KMS-11 (cell line): Measurements from ENCODE around the gene SSBP2.

Experiments used
- H2AFZ ChIP-seq: fragments of 200-600 bp; sonication (generic); 2 replicates; pipeline ENCODE4 v1.6.1; 2016; ENCODE audit warnings: antibody characterized with exemption, mixed run types, low read depth
- H3K27ac ChIP-seq: fragments of 200-600 bp; sonication (generic); 2 replicates; pipeline ENCODE4 v1.6.1; 2016; ENCODE audit warnings: mild to moderate bottlenecking, mixed run types
- H3K27me3 ChIP-seq: fragments of 200-600 bp; sonication (generic); 2 replicates; pipeline ENCODE4 v1.6.1; 2017; ENCODE audit warnings: mild to moderate bottlenecking, low read depth, mixed run types, moderate library complexity; ENCODE audit not compliant: insufficient read depth
- H3K36me3 ChIP-seq: fragments of 200-600 bp; sonication (generic); 2 replicates; pipeline ENCODE4 v1.6.1; 2017; ENCODE audit warnings: mild to moderate bottlenecking, mixed run types; ENCODE audit not compliant: insufficient read depth
- H3K4me1 ChIP-seq: fragments of 200-600 bp; sonication (generic); 2 replicates; pipeline ENCODE4 v1.6.1; 2016; ENCODE audit warnings: mild to moderate bottlenecking, low read depth, mixed run types; ENCODE audit not compliant: poor library complexity, severe bottlenecking
- H3K4me2 ChIP-seq: fragments of 200-600 bp; sonication (generic); 2 replicates; pipeline ENCODE4 v1.7.0; 2016; ENCODE audit warnings: mild to moderate bottlenecking, mixed run types
- H3K4me3 ChIP-seq: fragments of 200-600 bp; sonication (generic); IDR thresholded peaks from 2 replicates; pipeline ENCODE4 v1.6.1; 2017; ENCODE audit warnings: low read depth, low read length, mixed read lengths; ENCODE audit not compliant: insufficient read depth
- H3K79me2 ChIP-seq: fragments of 200-600 bp; sonication (generic); 2 replicates; pipeline ENCODE4 v1.6.1; 2016; ENCODE audit warnings: low read depth, mixed run types; ENCODE audit not compliant: insufficient read depth
- H3K9ac ChIP-seq: fragments of 200-600 bp; sonication (generic); 2 replicates; pipeline ENCODE4 v1.6.1; 2016; ENCODE audit warnings: mild to moderate bottlenecking, mixed run types
- H4K20me1 ChIP-seq: fragments of 200-600 bp; sonication (generic); 2 replicates; pipeline ENCODE4 v1.6.1; 2016; ENCODE audit warnings: mild to moderate bottlenecking, mixed run types; ENCODE audit not compliant: insufficient read depth
- TF ChIP-seq, protein P1 (sequence below): fragments of 200-600 bp; sonication (generic); conservative IDR thresholded peaks from 2 replicates; pipeline ENCODE4 v1.6.1; 2017; ENCODE audit warnings: low read depth, mild to moderate bottlenecking, antibody characterized with exemption, low read length, moderate library complexity, mixed read lengths

SSBP2 gene

DNA sequence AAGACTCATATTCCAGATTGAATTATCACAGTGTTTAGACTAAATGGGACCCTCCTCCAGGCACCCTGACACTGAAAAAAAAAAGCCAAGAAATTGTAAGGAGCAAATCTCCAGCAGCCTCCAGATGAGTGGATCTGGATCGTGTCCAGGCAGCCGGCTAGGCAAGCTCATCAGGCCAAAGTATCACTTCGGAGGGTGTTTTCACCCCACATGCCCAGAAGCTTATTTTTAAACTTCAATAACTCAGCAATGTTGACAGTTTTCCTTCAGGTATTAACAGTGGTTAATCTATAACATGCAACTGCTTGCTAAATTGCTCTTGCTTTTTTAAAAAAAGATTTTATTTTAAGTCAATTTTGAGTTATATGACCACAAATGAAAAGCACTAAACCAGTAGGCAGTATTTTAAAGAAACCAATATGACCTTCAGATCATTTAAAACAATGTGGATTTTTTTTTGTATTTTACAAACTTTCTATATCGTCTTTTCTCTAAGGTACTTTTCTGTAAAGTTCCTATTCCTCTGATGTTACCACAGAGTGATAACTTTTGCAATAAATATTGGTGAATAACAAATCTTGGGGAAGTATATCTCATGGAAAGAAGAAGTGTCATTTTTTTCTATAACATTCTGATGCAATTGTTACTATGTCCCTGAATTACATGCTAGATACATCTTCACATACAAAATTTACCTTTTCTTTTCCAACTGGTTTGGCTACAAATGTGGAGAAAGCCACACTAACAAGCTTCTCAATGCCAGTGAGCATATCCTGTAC, 387.6 kb downstream of the SSBP2 start:
- H3K4me3 ChIP-seq, result no peak overlapping the region
- H4K20me1 ChIP-seq, result no peaks in the 10 kb centered on the region
- no peaks in the 10 kb centered on the region for H3K4me1 ChIP-seq
- H3K9ac ChIP-seq, result no peak overlapping the region
- no peak overlapping the region for H2AFZ ChIP-seq
- TF ChIP-seq, protein P1, sequence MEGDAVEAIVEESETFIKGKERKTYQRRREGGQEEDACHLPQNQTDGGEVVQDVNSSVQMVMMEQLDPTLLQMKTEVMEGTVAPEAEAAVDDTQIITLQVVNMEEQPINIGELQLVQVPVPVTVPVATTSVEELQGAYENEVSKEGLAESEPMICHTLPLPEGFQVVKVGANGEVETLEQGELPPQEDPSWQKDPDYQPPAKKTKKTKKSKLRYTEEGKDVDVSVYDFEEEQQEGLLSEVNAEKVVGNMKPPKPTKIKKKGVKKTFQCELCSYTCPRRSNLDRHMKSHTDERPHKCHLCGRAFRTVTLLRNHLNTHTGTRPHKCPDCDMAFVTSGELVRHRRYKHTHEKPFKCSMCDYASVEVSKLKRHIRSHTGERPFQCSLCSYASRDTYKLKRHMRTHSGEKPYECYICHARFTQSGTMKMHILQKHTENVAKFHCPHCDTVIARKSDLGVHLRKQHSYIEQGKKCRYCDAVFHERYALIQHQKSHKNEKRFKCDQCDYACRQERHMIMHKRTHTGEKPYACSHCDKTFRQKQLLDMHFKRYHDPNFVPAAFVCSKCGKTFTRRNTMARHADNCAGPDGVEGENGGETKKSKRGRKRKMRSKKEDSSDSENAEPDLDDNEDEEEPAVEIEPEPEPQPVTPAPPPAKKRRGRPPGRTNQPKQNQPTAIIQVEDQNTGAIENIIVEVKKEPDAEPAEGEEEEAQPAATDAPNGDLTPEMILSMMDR, result no peak
- H3K27me3 ChIP-seq, result no peaks in the 10 kb centered on the region
- H3K36me3 ChIP-seq, result no peaks in the 10 kb centered on the region
- no peak overlapping the region for H3K27ac ChIP-seq
- no peaks in the 10 kb centered on the region for H3K79me2 ChIP-seq
- no peak overlapping the region for H3K4me2 ChIP-seq
